Stimulated activated CD8-positive, alpha-beta memory T cell treated with anti-CD3 and anti-CD28 coated beads, Interleukin-7, amount 100 ng/mL, for 24 hours (primary cell): ENCODE results near the gene JADE1.

ENCODE experiments used
- DNase-seq: peaks from one replicate; pipeline ENCODE4 v3.0.0-alpha.2; 2020; ENCODE audit warnings: low read depth

Gene JADE1

DNA sequence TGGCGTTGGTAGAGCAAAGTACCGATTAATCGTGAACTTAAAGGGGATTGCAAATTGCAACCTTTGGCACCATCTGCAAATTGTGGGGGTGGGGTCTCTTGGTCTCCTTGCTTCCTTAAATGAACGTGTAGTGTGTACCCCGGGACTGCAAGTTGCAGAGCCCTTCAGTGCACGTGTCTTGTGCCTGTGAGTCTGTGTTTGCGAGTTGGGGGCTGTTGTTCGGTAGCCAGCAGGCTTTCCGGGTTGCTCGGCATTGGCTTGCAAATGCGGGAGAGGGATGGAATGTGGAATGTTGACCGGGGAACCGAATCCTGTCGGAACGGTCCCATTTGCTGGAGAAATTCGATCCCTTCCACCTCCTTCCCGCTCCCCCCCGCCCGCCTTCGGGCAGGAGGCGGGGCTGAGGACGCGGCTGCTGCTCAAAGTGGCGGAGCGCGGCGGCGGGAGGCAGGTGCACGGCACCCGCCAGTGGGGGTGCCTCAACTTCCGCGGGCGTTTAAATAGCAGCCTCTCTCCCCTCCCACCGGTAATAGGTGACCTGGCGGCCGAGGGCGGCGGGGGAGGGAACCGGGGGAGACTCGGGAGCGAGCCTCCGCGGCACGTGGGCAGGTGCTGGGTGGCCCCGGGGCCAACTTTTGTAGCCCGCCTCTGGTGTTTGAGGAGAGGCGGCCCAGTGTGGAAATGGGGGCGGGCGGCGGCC is 1.5 kb downstream of the JADE1 start:
- DNase-seq = peak; percentile 59

DNA sequence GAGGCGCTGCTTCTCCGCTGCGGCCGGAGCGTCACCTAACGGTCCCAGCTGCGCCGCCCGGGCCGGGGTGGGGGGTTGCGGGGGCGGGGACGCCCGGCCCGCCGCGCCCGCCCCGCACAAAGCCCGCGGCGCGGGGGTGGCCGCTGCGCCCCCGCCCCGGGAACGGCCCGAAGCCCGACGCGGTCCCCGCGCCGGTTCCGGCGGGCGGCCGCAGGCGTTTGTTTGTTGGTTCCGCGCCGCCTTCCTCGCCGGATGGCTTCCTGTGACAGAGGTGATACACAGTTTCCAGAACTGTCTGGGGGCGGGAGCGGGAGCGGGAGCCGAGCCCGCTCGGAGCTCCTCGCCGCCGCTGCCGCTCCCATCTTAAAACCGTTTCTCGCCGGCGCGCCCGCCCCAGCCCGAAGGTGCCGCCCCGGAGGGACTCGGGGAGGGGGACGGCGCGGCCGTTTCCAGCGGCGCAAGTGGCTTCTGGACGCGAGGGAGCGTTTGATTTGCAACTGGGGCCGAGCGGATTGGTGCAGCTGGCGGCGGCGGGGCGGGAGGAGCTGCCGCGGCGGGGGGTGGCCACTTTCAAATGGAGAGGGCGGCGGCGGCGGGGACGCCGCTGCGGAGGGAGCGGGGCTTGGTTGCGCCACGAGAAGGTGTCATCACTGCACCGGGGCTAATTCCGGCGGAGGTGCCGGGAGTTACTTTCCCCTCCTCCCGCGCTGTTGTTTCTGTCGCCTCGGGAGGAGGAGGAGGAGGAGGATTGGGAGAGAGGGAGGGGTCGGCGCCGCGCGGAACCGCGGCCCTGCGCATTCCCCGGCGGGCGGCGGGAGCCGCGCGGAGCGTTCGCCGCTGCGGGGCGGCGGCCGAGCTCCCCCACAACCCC is 2.3 kb downstream of the JADE1 start:
- peak; percentile 63 for DNase-seq

DNA sequence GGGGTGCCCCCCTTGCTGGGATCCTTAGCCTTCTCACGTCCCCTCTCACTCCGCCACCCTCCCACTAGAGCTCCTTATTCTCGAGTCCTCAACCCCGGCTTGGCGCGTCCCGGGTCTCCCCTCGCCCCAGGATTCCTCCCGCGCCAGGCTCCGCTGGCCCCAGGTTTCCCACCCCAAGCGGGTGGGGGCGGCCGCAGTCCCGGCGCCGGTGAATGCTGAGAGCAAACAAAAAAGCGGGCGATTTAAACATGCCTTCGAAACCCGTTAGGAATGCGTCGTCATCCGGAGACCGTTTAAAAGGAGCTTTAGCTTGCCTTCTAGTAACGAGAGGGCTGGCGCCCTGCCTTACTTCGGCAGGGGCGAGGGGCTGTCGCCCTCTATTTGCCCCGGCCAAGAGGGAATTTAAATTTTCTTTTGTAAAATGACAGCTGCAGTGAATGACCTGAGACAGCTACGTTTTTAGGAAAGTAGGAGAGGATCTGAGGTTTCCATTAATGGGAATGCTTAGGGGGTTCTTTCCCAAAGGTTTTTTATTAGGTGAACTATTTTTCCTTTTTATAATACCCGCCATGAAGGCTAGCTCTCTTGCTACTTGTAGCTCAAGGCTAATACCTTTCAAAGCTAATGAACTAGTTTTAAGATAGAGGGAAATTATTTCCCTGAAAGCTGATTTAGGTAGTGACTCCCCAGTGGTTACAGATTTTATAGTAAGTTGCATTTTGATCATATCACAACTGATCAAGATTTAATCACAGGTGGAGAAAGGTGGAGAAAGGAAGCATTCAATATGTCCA is 3.1 kb downstream of the JADE1 start:
- no peak for DNase-seq

DNA sequence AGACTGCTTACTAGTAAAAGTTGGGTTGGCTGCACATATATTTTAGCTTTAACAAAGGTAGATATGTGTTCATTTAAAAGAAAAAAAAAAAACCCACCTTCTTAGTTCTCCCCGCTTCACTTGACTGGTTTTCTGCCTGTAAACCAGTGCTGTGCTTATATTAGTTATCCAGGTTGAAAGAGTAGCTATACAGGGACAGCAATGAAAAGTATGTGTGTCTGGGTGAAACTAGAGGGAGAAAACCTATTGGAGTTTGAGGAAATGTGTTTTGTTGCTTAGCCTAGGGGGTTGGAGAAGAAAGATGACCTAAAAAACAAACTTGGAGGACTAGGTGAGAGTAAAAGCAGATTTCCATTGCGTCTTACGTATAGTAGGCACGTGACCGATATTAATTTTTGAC is 4.5 kb downstream of the JADE1 start:
- DNase-seq = no peak

DNA sequence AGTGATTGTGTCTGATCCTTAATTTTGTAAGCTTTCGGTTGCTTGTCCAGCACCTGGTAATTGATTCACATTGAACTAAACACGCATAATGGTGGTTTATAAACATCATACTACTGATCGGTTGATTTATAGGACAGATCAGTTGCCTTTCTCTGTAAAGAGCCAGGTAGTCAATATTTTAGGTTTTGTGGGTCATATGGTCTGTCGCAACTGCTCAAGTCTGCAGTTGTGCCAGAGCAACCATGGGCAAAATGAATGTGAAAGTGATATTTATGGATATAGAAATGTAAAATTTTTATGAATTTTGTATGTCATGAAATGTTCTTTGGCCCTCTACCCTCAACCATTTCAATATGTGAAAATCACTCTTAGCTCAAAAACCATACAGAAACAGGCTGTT is 8.9 kb downstream of the JADE1 start:
- DNase-seq = no peak

DNA sequence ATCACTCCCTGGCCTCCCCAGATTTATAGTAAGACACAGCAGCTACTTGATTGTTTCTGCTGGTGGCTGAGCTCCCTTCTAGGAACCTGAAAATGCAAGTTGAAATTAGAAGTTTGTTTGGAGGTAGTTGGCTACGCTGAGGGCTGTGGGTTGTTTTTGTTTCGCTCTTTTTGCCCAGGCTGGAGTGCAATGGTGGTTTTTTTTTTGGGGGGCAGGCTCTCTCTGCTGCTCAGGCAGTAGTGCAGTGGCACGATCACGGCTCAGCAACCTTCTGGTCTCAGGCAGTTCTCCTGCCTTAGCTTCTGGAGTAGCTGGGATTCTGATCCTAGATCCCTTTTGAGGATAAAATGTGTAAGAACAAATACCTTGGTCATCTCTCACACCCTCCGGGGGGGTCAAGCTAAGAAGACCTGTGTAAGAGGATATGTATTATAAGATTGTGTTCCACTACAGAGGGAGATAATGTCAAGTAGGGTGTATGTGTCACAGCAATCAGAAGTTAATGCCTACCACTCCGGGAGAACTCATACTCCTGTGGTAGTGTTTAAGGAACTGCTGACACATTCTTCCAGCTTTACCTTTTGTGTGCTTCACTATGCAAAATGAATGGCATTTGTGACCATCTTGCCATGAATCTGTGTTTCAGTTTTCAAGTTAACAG is 9.7 kb downstream of the JADE1 start:
- DNase-seq = no peak

DNA sequence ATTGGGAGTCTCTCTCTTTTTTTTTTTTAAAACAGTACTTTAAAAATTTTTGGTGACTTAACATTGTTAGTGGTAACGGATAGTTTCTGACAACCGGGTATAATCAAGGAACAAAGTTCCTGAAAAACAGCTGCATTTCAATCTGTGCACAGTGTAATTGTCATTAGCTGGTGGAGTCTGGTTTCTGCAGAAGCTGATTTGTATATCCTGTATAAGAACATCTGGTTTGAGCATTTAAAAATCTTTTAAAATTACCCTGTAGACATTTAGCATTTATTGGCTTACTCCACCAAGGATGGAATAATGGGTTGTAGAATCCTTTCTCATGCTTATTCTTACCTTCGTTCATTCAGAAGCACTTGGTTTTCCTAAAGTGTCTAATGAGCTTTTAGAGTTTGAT is 11.2 kb downstream of the JADE1 start:
- no peak for DNase-seq

DNA sequence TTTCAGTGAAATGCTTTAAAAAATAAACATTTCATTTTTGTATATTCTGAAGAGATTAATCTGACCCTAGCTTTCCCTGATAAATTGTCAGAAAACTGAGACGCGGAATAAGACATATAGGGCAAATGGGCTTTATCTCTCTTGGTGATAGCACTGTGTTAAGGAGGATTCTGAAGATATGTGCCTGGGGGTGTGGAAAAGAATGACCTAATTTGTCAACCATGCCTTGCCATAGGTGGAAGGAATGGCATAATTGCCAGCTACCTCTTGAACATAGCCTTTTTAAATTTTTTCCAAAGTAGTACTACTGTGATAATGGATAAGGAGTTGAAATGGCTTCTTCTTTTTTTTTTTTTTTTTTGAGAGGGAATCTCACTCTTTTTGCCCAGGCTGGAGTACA is 11.7 kb downstream of the JADE1 start:
- DNase-seq = no peak

DNA sequence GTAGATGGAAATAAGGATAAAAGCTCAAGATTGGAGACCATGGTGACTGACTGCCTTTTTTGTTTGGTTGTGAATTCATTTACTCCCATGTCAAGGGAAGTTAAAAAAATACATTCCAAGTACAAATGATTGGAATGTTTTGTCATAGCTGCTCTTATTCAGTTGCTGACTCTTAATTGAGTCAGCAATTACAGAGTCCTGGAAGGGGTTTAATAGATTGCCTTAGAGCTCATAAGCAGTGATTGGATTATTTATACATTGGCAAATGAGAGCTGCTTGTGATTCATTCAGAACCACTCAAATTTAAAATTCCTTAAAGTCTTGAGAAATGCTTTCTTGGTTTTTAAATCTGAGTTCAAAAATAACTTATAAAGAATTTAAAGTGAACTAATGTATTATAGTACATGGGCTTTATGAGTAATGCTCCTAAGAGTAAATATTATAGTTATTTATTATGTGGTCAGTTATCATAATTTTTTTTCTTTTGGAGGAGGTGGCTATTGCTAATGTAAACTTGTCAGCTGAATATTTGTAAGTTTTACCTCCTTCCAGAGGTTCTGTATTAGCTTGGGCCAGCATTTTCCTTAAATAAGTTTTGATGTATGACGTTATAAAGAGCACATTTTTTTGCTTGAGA is 13.6 kb downstream of the JADE1 start:
- DNase-seq = no peak

DNA sequence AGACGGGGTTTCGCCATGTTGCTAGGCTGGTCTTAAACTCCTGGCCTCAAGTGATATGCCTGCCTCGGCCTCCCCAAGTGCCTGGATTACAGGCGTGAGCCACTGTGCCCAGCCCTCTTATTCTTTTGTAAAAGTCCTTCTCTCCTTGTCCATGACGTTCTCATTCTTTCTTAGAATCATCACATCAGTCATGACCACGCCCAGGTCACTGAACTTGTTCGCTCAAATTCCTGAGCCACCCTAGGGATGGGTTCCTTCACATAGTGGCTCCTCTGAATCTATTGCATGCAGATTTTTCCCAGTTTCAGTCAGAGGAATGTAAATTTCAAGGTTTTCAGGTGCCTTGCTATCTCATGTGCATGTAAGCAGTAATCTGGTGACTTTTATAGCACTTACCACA is 15.7 kb downstream of the JADE1 start:
- DNase-seq = no peak

DNA sequence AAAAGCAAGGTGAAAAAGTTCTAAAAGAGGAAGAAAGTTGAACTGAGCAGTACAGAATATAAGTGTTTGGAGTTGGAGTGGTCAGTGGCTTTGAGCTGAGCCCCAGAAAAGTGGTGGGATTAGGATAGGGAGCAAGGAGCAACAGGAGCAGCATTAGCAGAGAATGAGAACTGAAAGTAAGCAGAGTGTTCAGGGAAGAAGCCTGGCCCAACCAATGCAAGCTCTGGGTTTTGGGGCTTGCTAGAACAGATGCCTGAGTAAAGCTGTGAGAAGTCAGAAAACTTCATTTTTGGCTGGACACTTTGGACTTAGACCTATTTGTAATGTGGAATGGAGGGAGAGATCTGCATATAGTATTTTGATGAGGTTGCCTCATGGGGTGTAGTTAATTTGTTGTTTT is 17.8 kb downstream of the JADE1 start:
- DNase-seq = no peak

DNA sequence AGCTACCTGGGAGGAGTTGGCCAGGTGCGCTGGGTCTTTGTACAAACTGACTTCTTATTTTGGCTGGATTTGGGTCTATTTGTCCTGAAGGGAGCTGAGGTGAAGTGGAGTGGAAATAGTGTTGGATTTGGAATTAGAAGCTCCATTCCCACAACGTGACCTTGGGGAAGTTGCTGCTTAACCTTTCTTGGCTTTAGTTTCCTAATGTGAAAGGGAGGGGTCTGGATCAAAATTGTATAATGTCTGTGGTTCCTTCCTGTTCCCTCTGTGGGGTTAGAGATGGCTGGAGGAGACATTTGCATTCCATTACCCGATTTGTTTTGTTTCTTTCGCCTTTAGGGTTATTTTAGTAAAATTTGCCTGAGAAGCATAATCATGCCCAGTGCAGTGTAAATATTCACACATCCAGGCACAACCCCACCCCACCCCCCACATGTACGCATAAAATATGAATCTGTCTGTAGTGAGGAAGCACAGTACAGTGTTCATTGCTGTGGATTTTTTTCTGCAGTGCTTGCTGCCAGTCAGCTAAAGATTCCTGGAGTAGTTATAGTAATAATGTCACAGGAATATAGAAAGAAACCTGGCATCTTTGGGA is 21.5 kb downstream of the JADE1 start:
- DNase-seq = no peak

DNA sequence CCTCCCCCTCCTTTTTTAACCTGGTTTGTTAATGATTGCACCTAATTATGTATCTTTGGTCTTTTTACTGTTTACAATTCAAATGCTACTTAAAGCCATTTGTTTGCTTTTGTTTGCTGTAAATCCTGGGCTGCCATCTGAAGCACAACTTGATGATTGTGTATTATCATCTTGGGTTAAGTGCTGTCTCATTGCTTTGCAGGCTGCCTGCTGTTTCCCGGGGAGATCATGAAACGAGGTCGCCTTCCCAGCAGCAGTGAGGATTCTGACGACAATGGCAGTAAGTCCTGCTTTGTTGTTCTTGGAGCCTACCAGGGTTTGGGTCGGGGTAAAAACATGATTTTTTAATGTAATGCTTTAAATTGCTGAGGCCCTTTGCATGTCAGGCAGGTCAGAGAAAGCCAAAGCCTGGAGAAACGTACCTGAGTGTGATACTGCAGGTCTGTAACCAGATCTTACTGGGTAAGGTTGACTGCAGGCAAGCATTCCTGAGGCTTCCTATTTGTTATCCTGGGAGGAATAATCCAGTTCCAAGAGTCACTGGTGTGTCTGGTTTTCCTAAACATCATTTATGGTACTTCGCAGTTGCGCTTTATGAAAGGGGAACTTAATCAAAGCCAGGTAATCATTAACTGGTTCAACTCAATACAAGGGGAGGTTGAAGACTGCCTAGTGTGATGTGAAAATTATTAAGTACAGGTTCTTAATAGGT is 22.2 kb downstream of the JADE1 start:
- no peak for DNase-seq

DNA sequence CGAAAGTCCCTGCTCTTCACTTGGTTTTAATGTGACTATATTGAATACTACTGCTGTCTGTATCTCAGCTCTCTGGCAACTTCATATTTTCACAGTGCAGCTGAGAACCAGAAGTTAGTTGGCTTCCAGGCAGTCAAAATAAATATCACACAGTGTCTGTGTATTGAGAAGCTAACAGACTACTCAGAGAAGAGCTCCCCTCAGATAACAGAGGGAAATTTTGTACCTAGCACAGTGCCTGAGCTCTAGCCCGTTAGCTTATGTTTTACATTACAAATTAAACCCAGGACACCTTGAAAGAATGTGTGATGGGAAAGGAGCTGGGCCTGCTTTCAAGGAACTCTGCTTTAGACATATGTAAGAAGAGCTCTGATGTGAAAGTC is 22.7 kb downstream of the JADE1 start:
- DNase-seq = no peak

DNA sequence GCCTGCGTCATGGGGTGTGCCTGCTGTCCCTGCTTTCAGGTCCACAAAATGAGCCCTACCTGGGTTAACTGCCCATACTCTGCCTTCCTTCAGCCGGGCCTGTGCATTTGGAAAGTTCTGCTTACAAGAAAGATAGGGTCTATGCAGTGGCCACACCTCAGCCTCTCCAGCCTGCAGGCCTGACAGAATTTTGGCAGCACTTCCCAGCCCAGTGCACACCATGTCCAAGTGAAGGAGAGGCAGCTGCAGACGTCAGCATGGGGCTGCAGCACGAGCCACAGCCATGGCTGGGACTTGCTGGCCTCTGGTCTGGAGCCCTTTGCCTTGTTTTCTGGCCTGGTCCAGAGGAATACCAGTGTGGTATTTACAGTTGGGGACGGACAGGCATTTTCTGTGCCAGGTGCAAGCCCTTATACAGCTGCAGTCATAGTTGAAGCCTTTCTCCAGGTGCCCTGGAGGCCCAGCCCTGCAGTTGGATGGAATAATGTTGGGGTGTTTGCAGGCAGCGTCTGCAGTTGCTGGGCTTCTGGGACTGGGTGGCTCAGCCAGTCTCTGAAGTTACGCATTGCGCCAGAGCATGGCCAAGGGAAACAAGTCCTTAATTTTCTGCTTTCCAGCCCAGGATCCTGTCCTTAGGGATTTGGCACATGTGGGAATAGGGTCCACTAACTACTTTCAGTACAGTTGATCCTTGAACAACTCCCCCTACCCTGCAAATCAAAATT is 26.2 kb downstream of the JADE1 start:
- no peak for DNase-seq

DNA sequence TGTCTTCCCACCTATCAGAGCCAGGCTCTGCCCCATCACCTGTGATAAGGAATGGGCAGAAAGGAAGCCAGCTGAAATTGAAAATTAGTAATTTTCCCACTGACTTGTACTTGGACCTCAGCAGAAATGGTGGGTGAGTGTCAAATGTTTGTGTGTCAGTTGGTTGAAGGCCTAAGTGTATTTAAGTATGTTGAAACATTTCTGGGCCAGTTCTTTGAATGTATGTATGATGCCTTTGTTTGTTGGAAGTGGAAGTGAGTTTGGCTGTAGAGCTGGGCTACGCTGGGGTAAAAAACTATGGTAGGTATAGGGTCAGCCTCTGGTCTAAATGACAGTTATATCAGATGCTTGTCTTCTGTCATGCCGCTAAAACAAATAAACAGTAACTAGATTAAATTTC is 27.7 kb downstream of the JADE1 start:
- DNase-seq = no peak

DNA sequence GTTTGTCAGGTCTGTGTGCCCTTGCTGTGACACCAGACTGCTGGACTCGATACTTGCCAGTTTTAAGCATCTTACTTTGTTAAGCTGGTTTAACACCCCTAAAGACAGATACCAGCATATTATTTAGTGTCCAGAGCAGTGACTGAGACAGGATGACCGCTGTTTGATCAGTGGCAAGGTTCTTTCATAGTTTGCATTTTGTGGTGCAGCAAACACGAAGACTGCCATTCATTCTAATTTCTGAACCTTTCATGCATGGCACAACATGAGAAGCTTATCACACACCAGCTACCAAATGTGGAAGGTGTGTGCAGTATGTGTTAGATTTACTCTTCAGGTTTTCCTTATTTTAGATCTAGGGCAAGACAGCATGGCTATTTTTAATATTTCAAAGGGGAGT is 28.2 kb downstream of the JADE1 start:
- DNase-seq = no peak

DNA sequence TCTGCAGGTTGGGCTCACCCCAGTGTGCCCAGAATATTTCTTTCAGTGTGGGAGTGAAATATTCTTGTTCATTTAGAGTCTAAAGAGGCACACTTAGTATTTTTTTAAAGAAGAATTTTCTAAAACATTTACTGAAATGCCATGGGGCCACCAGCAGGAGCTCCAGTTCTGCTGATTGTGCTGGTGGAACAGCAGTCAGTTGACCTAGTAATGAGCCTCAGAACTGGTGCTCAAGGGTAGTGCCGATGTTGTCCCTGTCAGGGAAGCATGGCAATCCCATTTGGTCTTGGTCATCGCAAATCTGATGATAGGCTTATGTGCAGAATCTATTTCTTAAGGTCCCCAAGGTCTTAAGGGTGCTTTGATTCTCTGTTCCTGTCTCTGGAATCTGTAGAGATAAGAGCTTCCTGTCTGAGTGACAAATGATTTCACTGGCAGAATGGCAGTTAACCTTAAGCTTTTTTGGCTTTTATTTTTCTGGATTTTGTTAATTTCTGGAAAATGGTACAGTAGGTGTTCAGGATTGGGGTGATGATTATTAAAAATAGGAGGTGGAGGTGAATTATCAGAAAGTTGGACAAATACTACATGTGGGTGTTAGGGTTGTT is 31.3 kb downstream of the JADE1 start:
- DNase-seq = no peak

DNA sequence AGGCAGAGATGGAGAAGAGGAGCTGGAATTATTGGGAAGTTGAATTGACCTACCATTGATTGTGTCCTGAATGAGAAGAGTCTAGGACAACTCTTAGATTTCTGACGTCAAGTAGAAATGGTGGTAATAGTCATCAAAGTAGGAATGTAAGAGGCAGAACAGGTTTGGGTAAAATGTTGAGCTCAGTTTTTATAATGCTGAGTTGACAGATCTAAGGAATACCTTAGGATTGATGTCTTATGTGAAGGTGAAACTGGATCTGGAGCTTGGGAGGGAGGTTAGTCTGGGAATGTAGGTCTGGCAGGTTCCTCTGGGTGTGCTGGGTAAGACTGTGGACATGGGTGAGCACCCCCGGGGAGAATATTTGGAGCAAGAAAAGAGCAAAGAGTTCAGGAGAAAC is 31.9 kb downstream of the JADE1 start:
- DNase-seq = no peak

DNA sequence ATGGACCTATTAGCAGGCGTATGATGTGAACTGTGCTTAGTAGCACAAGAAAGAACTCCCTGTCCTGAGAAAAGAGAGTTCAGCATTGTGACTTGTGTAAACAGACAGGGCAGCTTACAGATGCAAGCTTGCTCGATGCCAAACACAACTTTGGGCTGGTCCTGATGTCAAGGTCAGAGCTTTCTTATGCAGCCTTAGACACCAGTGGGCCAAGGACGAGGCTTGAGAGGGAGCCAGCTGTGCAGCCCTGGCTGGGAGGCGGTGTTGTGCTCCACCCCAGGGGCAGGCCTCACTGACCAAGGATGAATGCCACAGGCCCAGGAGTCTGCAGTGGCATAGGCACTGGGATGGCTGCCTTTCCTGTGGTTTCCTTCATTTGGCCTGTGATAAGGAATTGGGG is 35.4 kb downstream of the JADE1 start:
- no peak for DNase-seq
